ENCODE results near the gene ZNF516. TPM values are rescaled to one million over a fixed set of nuclear protein-coding genes. Genes with fewer than 3 reads are reported as not detected.

Gene ZNF516
- total and polyA plus RNA-seq, 10 of the 15 experiments (the other 5 are each of a cell fraction or from before 2014, with no cell fraction given): 2.0 to 32.0 (median 8.3) TPM

DNA sequence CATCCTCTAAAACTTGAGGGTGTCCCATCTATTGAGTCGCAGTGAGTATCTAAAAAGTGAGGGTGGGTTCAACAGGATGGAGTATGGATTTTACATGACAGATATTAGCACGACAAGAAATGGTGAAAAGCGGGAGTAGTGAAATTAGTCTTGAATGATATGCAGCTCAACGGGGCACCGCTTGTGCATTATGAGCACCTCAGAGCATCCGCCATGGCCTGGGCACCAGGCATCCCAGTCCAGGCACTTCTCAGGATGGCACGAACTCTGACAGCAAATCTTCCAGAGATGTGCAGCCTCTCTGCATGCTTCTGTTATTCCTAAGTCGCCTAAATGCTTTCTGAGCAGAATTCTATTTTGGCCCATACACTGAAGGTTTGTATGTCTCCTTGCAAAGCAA lies 57.1 kb downstream of the ZNF516 start:
- Histone ChIP-seq H3K27ac (ENCODE audit: control insufficient read depth, insufficient read depth) (no peak overlapping the region), H3K4me2 (ENCODE audit: control insufficient read depth, insufficient read depth) (no peak overlapping the region), H3K36me3 (ENCODE audit: control insufficient read depth in 2 of 2, insufficient read depth in 2 of 2, low read length in 1 of 2) (peaks cover 25 to 27% of the 10 kb centered on the region in 2 experiments), H3K9me3 (replicated peaks; ENCODE audit: control insufficient read depth, insufficient read depth, low read length) (no peaks in the 10 kb centered on the region; the same call in 2 of the 3 replicates), H3K4me1 (ENCODE audit: control insufficient read depth, insufficient read depth, low read length) (no peaks in the 10 kb centered on the region), H4K20me1 (ENCODE audit: control insufficient read depth, insufficient read depth) (0 out of 2 replicates have a peak, but pooled peaks cover 2% of the 10 kb centered on the region), H3K27me3 (replicated peaks in 1 of 2; ENCODE audit: control insufficient read depth in 2 of 2, insufficient read depth in 2 of 2, low read length in 1 of 2) (no peaks in the 10 kb centered on the region), H3K9ac (ENCODE audit: control insufficient read depth, insufficient read depth, low read length) (no peak overlapping the region), H3K4me3 (no peak overlapping the region), H2AFZ (ENCODE audit: control insufficient read depth, low read depth, low read length) (no peak overlapping the region), H3K79me2 (ENCODE audit: control insufficient read depth, insufficient read depth, low read length) (peaks cover 3% of the 10 kb centered on the region; the same call in 1 of the 2 replicates)
- 61% methylated on average over 8 of the region's 8 CpGs for WGBS (ENCODE audit: insufficient coverage, insufficient replicate concordance, low lambda C conversion rate, missing lambda C conversion rate)
- FAIRE-seq (no peak), DNase-seq (ENCODE audit: low read depth, low spot score) (no peak), ATAC-seq (no peak)
- in situ Hi-C loops (cut with MboI): no loop called here
- ChIA-PET RAD21 (ENCODE audit: unreplicated experiment) (no interaction called here), POLR2A (interaction anchor here (0.6 kb wide), 1 partner anchor 76 kb away, joined by 5 read pairs; no protein-coding TSS in a partner anchor), SMC1A (ENCODE audit: uncharacterized antibody, unreplicated experiment) (no interaction called here), CTCF (no interaction called here)
- no TSS peak for BruUV-seq (replicated peaks)
- TF ChIP-seq, protein P1, sequence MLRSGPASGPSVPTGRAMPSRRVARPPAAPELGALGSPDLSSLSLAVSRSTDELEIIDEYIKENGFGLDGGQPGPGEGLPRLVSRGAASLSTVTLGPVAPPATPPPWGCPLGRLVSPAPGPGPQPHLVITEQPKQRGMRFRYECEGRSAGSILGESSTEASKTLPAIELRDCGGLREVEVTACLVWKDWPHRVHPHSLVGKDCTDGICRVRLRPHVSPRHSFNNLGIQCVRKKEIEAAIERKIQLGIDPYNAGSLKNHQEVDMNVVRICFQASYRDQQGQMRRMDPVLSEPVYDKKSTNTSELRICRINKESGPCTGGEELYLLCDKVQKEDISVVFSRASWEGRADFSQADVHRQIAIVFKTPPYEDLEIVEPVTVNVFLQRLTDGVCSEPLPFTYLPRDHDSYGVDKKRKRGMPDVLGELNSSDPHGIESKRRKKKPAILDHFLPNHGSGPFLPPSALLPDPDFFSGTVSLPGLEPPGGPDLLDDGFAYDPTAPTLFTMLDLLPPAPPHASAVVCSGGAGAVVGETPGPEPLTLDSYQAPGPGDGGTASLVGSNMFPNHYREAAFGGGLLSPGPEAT (IDR thresholded peaks at IDR 0.05; ENCODE audit: low read depth): no peak
- TF ChIP-seq TBL1XR1 (IDR thresholded peaks at IDR 0.05; ENCODE audit: low read depth, low read length) (no peak), CEBPB (IDR thresholded peaks at IDR 0.05; ENCODE audit: borderline replicate concordance in 1 of 2, low read depth in 2 of 2, low read length in 2 of 2) (no peak), ASH2L (IDR thresholded peaks at IDR 0.05; ENCODE audit: borderline replicate concordance, low read depth) (no peak), SIN3A (IDR thresholded peaks at IDR 0.05; ENCODE audit: low read depth, low read length) (no peak), RAD21 (IDR thresholded peaks at IDR 0.05; ENCODE audit: insufficient read depth, low read depth, low read length) (no peak), ZNF207 (IDR thresholded peaks at IDR 0.05; ENCODE audit: borderline replicate concordance) (no peak), SREBF1 (IDR thresholded peaks at IDR 0.05; ENCODE audit: low read length) (no peak), MEF2B (IDR thresholded peaks at IDR 0.05; ENCODE audit: partially characterized antibody, poor library complexity, severe bottlenecking) (no peak), KDM1A (IDR thresholded peaks at IDR 0.05; ENCODE audit: borderline replicate concordance) (no peak), JUNB (IDR thresholded peaks at IDR 0.05) (no peak)
- TF ChIP-seq, protein P2, sequence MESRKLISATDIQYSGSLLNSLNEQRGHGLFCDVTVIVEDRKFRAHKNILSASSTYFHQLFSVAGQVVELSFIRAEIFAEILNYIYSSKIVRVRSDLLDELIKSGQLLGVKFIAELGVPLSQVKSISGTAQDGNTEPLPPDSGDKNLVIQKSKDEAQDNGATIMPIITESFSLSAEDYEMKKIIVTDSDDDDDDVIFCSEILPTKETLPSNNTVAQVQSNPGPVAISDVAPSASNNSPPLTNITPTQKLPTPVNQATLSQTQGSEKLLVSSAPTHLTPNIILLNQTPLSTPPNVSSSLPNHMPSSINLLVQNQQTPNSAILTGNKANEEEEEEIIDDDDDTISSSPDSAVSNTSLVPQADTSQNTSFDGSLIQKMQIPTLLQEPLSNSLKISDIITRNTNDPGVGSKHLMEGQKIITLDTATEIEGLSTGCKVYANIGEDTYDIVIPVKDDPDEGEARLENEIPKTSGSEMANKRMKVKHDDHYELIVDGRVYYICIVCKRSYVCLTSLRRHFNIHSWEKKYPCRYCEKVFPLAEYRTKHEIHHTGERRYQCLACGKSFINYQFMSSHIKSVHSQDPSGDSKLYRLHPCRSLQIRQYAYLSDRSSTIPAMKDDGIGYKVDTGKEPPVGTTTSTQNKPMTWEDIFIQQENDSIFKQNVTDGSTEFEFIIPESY (IDR thresholded peaks at IDR 0.05): no peak
- TF ChIP-seq, protein P3, sequence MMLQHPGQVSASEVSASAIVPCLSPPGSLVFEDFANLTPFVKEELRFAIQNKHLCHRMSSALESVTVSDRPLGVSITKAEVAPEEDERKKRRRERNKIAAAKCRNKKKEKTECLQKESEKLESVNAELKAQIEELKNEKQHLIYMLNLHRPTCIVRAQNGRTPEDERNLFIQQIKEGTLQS (IDR thresholded peaks at IDR 0.05; ENCODE audit: borderline replicate concordance, extremely low read depth, low read depth, low read length): no peak
- TF ChIP-seq, protein P4, sequence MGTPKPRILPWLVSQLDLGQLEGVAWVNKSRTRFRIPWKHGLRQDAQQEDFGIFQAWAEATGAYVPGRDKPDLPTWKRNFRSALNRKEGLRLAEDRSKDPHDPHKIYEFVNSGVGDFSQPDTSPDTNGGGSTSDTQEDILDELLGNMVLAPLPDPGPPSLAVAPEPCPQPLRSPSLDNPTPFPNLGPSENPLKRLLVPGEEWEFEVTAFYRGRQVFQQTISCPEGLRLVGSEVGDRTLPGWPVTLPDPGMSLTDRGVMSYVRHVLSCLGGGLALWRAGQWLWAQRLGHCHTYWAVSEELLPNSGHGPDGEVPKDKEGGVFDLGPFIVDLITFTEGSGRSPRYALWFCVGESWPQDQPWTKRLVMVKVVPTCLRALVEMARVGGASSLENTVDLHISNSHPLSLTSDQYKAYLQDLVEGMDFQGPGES (IDR thresholded peaks at IDR 0.05): no peak
- TF ChIP-seq, protein P5, sequence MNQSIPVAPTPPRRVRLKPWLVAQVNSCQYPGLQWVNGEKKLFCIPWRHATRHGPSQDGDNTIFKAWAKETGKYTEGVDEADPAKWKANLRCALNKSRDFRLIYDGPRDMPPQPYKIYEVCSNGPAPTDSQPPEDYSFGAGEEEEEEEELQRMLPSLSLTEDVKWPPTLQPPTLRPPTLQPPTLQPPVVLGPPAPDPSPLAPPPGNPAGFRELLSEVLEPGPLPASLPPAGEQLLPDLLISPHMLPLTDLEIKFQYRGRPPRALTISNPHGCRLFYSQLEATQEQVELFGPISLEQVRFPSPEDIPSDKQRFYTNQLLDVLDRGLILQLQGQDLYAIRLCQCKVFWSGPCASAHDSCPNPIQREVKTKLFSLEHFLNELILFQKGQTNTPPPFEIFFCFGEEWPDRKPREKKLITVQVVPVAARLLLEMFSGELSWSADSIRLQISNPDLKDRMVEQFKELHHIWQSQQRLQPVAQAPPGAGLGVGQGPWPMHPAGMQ (IDR thresholded peaks at IDR 0.05; ENCODE audit: borderline replicate concordance): no peak
- TF ChIP-seq, protein P6, sequence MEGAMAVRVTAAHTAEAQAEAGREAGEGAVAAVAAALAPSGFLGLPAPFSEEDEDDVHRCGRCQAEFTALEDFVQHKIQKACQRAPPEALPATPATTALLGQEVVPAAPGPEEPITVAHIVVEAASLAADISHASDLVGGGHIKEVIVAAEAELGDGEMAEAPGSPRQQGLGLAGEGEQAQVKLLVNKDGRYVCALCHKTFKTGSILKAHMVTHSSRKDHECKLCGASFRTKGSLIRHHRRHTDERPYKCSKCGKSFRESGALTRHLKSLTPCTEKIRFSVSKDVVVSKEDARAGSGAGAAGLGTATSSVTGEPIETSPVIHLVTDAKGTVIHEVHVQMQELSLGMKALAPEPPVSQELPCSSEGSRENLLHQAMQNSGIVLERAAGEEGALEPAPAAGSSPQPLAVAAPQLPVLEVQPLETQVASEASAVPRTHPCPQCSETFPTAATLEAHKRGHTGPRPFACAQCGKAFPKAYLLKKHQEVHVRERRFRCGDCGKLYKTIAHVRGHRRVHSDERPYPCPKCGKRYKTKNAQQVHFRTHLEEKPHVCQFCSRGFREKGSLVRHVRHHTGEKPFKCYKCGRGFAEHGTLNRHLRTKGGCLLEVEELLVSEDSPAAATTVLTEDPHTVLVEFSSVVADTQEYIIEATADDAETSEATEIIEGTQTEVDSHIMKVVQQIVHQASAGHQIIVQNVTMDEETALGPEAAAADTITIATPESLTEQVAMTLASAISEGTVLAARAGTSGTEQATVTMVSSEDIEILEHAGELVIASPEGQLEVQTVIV (IDR thresholded peaks at IDR 0.05; ENCODE audit: borderline replicate concordance, partially characterized antibody): no peak
- intact Hi-C loops (cut with micrococcal nuclease; ENCODE audit: unreplicated experiment): no loop called here

Data from GM12878 (cell line).